Thoracic aorta (tissue), 2 donors: Measurements from ENCODE around the gene POU2AF2. TPM values are rescaled to one million over a fixed set of nuclear protein-coding genes. Genes with fewer than 3 reads are reported as not detected.

Experiments
- ATAC-seq: fragments of 150-250 bp; one replicate; pipeline ENCODE4 v1.8.0; 2017; ENCODE audit warnings: low read depth; ENCODE audit not compliant: insufficient number of reproducible peaks, low FRiP score
- DNase-seq: peaks from one replicate; pipeline ENCODE4 v3.0.0-alpha.2; 2020; ENCODE audit warnings: low spot score
- H3K27ac ChIP-seq, 2 donors: fragments of 200-600 bp; sonication (generic); 1 replicate in 1 of 2; 2 replicates in 1 of 2; pipeline ENCODE4 v1.5.1; 2016; ENCODE audit warnings: mild to moderate bottlenecking in 2 of 2, moderate library complexity in 2 of 2
- H3K27me3 ChIP-seq: fragments of 200-600 bp; sonication (generic); replicated peaks from 2 replicates; pipeline ENCODE4 v1.6.0; 2016; ENCODE audit warnings: mild to moderate bottlenecking; ENCODE audit not compliant: insufficient read depth
- H3K36me3 ChIP-seq: fragments of 200-600 bp; sonication (generic); one replicate; pipeline ENCODE4 v1.5.1; 2016
- H3K4me1 ChIP-seq, 2 donors: fragments of 200-600 bp; sonication (generic); 1 replicate in 1 of 2; 2 replicates in 1 of 2; pipeline versions ENCODE4 v1.5.1 to v1.6.0; 2016; ENCODE audit warnings: low read depth in 2 of 2, mild to moderate bottlenecking in 1 of 2; ENCODE audit not compliant: control insufficient read depth in 1 of 2
- H3K4me3 ChIP-seq: fragments of 200-600 bp; sonication (generic); 2 replicates; pipeline ENCODE4 v1.5.1; 2016; ENCODE audit warnings: mild to moderate bottlenecking
- H3K9me3 ChIP-seq: fragments of 200-600 bp; sonication (generic); 2 replicates; pipeline ENCODE4 v1.5.1; 2016
- total RNA-seq, 2 donors: library from RNA; depleted of rRNA; stranded (reverse); fragments of >200 nt; gene quantifications; one replicate each; pipeline versions ENCODE4 v1.1.0 to v1.2.3, GENCODE V29; 2016
- TF ChIP-seq, protein P1 (sequence below): fragments of 200-600 bp; sonication (generic); IDR thresholded peaks from one replicate; pipeline ENCODE4 v1.5.1; 2019; ENCODE audit warnings: antibody characterized with exemption

POU2AF2 gene
- total RNA-seq, 2 donors from 2014 or later = not detected

DNA sequence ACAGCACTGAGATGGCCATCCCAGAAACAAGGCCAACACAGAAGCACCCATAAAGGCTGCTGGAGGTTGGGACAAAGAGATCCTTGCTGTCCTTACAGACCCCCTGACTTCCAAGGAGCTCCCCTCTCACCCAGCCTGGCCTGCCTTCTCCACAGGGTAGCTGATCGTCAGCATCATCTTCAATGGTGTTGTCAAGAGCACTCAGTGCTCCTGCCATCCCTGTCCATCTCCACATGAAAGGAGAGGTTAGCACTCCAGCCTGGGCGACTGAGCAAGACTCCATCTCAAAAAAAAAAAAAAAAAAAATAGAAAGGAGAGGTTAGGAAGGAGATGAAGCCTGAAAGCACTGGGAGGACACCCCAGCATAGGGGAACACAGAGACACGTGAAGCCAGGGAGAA is 50.7 kb downstream of the POU2AF2 start:
- DNase-seq = no peak
- no peak for ATAC-seq
- H3K4me3 ChIP-seq = no peak overlapping the region
- H3K27ac ChIP-seq = no peak overlapping the region
- TF ChIP-seq, protein P1, sequence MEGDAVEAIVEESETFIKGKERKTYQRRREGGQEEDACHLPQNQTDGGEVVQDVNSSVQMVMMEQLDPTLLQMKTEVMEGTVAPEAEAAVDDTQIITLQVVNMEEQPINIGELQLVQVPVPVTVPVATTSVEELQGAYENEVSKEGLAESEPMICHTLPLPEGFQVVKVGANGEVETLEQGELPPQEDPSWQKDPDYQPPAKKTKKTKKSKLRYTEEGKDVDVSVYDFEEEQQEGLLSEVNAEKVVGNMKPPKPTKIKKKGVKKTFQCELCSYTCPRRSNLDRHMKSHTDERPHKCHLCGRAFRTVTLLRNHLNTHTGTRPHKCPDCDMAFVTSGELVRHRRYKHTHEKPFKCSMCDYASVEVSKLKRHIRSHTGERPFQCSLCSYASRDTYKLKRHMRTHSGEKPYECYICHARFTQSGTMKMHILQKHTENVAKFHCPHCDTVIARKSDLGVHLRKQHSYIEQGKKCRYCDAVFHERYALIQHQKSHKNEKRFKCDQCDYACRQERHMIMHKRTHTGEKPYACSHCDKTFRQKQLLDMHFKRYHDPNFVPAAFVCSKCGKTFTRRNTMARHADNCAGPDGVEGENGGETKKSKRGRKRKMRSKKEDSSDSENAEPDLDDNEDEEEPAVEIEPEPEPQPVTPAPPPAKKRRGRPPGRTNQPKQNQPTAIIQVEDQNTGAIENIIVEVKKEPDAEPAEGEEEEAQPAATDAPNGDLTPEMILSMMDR = no peak
- H3K36me3 ChIP-seq = no peaks in the 10 kb centered on the region
- H3K4me1 ChIP-seq = peaks cover 0 to 19% of the 10 kb centered on the region in 2 donors
- no peaks in the 10 kb centered on the region for H3K27me3 ChIP-seq
- H3K9me3 ChIP-seq = no peaks in the 10 kb centered on the region

- H3K27ac ChIP-seq = no peak overlapping the region
- no peak overlapping the region for H3K4me3 ChIP-seq
- peaks cover 0 to 19% of the 10 kb centered on the region in 2 donors for H3K4me1 ChIP-seq
- H3K9me3 ChIP-seq = no peaks in the 10 kb centered on the region
- DNase-seq (no peak), ATAC-seq (no peak)
- no peaks in the 10 kb centered on the region for H3K27me3 ChIP-seq
- TF ChIP-seq, protein P1 = no peak
- no peaks in the 10 kb centered on the region for H3K36me3 ChIP-seq
Measured at GRCh38 chr11:111297696-111298095, 52.2 kb downstream of the POU2AF2 start.

- H3K4me3 ChIP-seq = peak within 1 kb of the TSS; percentile 93
- no peaks in the 10 kb centered on the region for H3K36me3 ChIP-seq
- ATAC-seq (no peak), DNase-seq (no peak)
- peak within 1 kb of the TSS; percentile 86 to 87 for H3K27ac ChIP-seq
- TF ChIP-seq, protein P1 = no peak
- H3K27me3 ChIP-seq = no peaks in the 10 kb centered on the region
- no peaks in the 10 kb centered on the region for H3K9me3 ChIP-seq
- peaks cover 4 to 26% of the 10 kb centered on the region in 2 donors for H3K4me1 ChIP-seq
Measured at GRCh38 chr11:111298413-111299100, 53.0 kb downstream of the POU2AF2 start, which contains the start of gene POU2AF3. POU2AF3 (plus strand) TSS chr11:111298546; CDS start chr11:111298582, 36 bp downstream.

GRCh38 chr11:111299101-111300026 is 53.8 kb downstream of the POU2AF2 start:
- Histone ChIP-seq H3K27me3 (no peaks in the 10 kb centered on the region), H3K27ac (peak overlapping the region; percentile 86 to 87), H3K4me1 (peaks cover 5 to 27% of the 10 kb centered on the region in 2 donors), H3K36me3 (no peaks in the 10 kb centered on the region), H3K9me3 (no peaks in the 10 kb centered on the region), H3K4me3 (peak overlapping the region; percentile 93)
- ATAC-seq = peak; percentile 73
- DNase-seq = no peak
- TF ChIP-seq, protein P1 = peak; percentile 82

- Histone ChIP-seq H3K4me3 (no peak overlapping the region), H3K27me3 (no peaks in the 10 kb centered on the region), H3K36me3 (no peaks in the 10 kb centered on the region), H3K4me1 (peaks cover 5 to 27% of the 10 kb centered on the region in 2 donors), H3K9me3 (no peaks in the 10 kb centered on the region), H3K27ac (no peak overlapping the region)
- DNase-seq (no peak), ATAC-seq (no peak)
- TF ChIP-seq, protein P1 = no peak
Measured at GRCh38 chr11:111300569-111300968, 55.0 kb downstream of the POU2AF2 start.
